Stimulated activated naive CD4-positive, alpha-beta T cell (primary cell): ENCODE measurements around the gene FCF1.

Experiments
- DNase-seq, 6 experiments: peaks; one replicate each; lab custom pipeline; 2025; lab: John Stamatoyannopoulos, UW

Gene FCF1

GRCh38 chr14:74765721-74766120, 52.8 kb downstream of the FCF1 start:
- peak in 3 of 6 experiments; percentile 40 to 52 (median 52) for DNase-seq

- no peak for DNase-seq
Observed at GRCh38 chr14:74771399-74771798, 58.5 kb downstream of the FCF1 start.

- DNase-seq: peak in 3 of 6 experiments; percentile 41 to 53 (median 46)
Observed at GRCh38 chr14:74784634-74785033, 71.7 kb downstream of the FCF1 start.

- DNase-seq: no peak
Observed at GRCh38 chr14:74785056-74785613, 72.2 kb downstream of the FCF1 start.

- no peak for DNase-seq
Observed at GRCh38 chr14:74786796-74787315, 73.9 kb downstream of the FCF1 start.
